Neural cell (in vitro differentiated cells): ENCODE results near the gene MAPRE3. TPM values are rescaled to one million over a fixed set of nuclear protein-coding genes. Genes with fewer than 3 reads are reported as not detected.

Source experiments
- H2AFZ ChIP-seq: fragments of 200-600, 300-800 bp; sonication (generic), shearing (Covaris generic); 2 replicates; pipeline ENCODE4 v1.6.0; 2014; ENCODE audit warnings: low read depth, mild to moderate bottlenecking, antibody characterized with exemption, low read length, moderate library complexity
- H3F3A ChIP-seq: fragments of 200-600 bp; shearing (Covaris generic); 2 replicates; pipeline ENCODE4 v1.6.1; 2016; ENCODE audit warnings: mild to moderate bottlenecking, moderate library complexity, mixed read lengths, antibody characterized with exemption, low read length; ENCODE audit not compliant: insufficient read depth, poor library complexity, severe bottlenecking
- H3K27ac ChIP-seq: fragments of 200-600, 300-800 bp; sonication (generic), shearing (Covaris generic); 2 replicates; pipeline ENCODE4 v1.5.1; 2014; ENCODE audit warnings: mild to moderate bottlenecking, low read length, moderate library complexity
- H3K27me3 ChIP-seq: fragments of 300-800, 200-600 bp; sonication (generic), shearing (Covaris generic); 2 replicates; pipeline ENCODE4 v1.6.0; 2014; ENCODE audit warnings: mild to moderate bottlenecking, low read depth, low read length, moderate library complexity; ENCODE audit not compliant: insufficient read depth
- H3K36me3 ChIP-seq: fragments of 300-800, 200-600 bp; sonication (generic), shearing (Covaris generic); 2 replicates; pipeline ENCODE4 v1.5.1; 2014; ENCODE audit warnings: mild to moderate bottlenecking, antibody characterized with exemption, low read length, moderate library complexity; ENCODE audit not compliant: insufficient read depth
- H3K4me2 ChIP-seq: fragments of 300-800, 200-600 bp; sonication (generic), shearing (Covaris generic); 2 replicates; pipeline ENCODE4 v1.6.0; 2014; ENCODE audit warnings: mild to moderate bottlenecking, low read length
- H3K4me3 ChIP-seq: fragments of 300-800, 200-600 bp; sonication (generic), shearing (Covaris generic); 2 replicates; pipeline ENCODE4 v1.5.1; 2014; ENCODE audit warnings: mild to moderate bottlenecking, low read length, moderate library complexity
- H3K79me2 ChIP-seq: fragments of 200-600 bp; shearing (Covaris generic); replicated peaks from 2 replicates; pipeline ENCODE4 v1.6.0; 2014; ENCODE audit warnings: mild to moderate bottlenecking, low read length, moderate library complexity; ENCODE audit not compliant: insufficient read depth
- H3K9ac ChIP-seq: fragments of 300-800, 200-600 bp; sonication (generic), shearing (Covaris generic); 2 replicates; pipeline ENCODE4 v1.6.1; 2016; ENCODE audit warnings: mild to moderate bottlenecking, low read length, mixed read lengths
- H3K9me2 ChIP-seq: fragments of 200-600 bp; shearing (Covaris generic); 2 replicates; pipeline ENCODE4 v1.6.1; 2016; ENCODE audit warnings: mild to moderate bottlenecking, low read length, mixed read lengths; ENCODE audit not compliant: insufficient read depth
- H3K9me3 ChIP-seq: fragments of 200-600, 300-800 bp; sonication (generic), shearing (Covaris generic); 2 replicates; pipeline ENCODE4 v1.6.1; 2016; ENCODE audit warnings: mild to moderate bottlenecking, mixed run types, low read length, moderate library complexity, mixed read lengths
- H4K20me1 ChIP-seq: fragments of 200-600 bp; shearing (Covaris generic); 2 replicates; pipeline ENCODE4 v1.6.1; 2016; ENCODE audit warnings: mild to moderate bottlenecking, mixed run types; ENCODE audit not compliant: insufficient read depth
- CTCF ChIP-seq: fragments of 450-650 bp; IDR thresholded peaks from 2 replicates; pipeline ENCODE4 v1.5.1; 2014; ENCODE audit warnings: antibody characterized with exemption, mild to moderate bottlenecking, moderate library complexity; ENCODE audit not compliant: poor library complexity, severe bottlenecking
- EP300 ChIP-seq: fragments of 450-650 bp; conservative IDR thresholded peaks from 2 replicates; pipeline ENCODE4 v1.6.1; 2014; ENCODE audit warnings: antibody characterized with exemption, mild to moderate bottlenecking, moderate library complexity; ENCODE audit not compliant: poor library complexity, severe bottlenecking
- EZH2 ChIP-seq: fragments of 200-600, 300-800 bp; shearing (Covaris generic), sonication (generic); IDR thresholded peaks from 2 replicates; pipeline ENCODE4 v1.6.1; 2014; ENCODE audit warnings: antibody characterized with exemption, low read length, borderline replicate concordance, mild to moderate bottlenecking; ENCODE audit not compliant: insufficient read depth, poor library complexity, severe bottlenecking
- MXI1 ChIP-seq: fragments of 450-650 bp; conservative IDR thresholded peaks from 2 replicates; pipeline ENCODE4 v1.6.1; 2014; ENCODE audit warnings: antibody characterized with exemption, mild to moderate bottlenecking; ENCODE audit not compliant: poor library complexity, severe bottlenecking
- POLR2AphosphoS5 ChIP-seq: IDR thresholded peaks from 2 replicates; pipeline ENCODE4 v1.6.1; 2012
- RAD21 ChIP-seq: fragments of 450-650 bp; conservative IDR thresholded peaks from 2 replicates; pipeline ENCODE4 v1.6.1; 2014; ENCODE audit warnings: antibody characterized with exemption, mild to moderate bottlenecking, moderate library complexity
- REST ChIP-seq: IDR thresholded peaks from 2 replicates; pipeline ENCODE4 v1.6.1; 2012; ENCODE audit warnings: borderline replicate concordance
- SMC3 ChIP-seq: fragments of 450-650 bp; conservative IDR thresholded peaks from 2 replicates; pipeline ENCODE4 v1.6.1; 2014; ENCODE audit warnings: antibody characterized with exemption, mild to moderate bottlenecking, moderate library complexity; ENCODE audit not compliant: poor library complexity
- TAF1 ChIP-seq: IDR thresholded peaks from 2 replicates; pipeline ENCODE4 v1.6.1; 2012; ENCODE audit warnings: low read depth
- polyA plus RNA-seq: library from polyadenylated mRNA; depleted of rRNA; stranded (reverse); fragments of >200 nt; gene quantifications from 2 replicates; pipeline ENCODE4 v1.2.3, GENCODE V29; 2014

MAPRE3 gene
- polyA plus RNA-seq, 1 donor from 2014 or later: 69.2 TPM

- H3K79me2 ChIP-seq: peaks cover 31% of the 10 kb centered on the region
- H3F3A ChIP-seq: no peaks in the 10 kb centered on the region
- H3K27me3 ChIP-seq: no peaks in the 10 kb centered on the region
- no peaks in the 10 kb centered on the region for H3K9me3 ChIP-seq
- no peaks in the 10 kb centered on the region for H4K20me1 ChIP-seq
- TF ChIP-seq TAF1 (no peak), RAD21 (no peak), MXI1 (no peak), SMC3 (no peak), REST (no peak), CTCF (no peak), EP300 (no peak), POLR2AphosphoS5 (no peak), EZH2 (no peak)
- H3K4me3 ChIP-seq: no peak overlapping the region
- no peak overlapping the region for H3K27ac ChIP-seq
- peaks cover 11% of the 10 kb centered on the region for H3K36me3 ChIP-seq
- H2AFZ ChIP-seq: no peak overlapping the region
- no peak overlapping the region for H3K9ac ChIP-seq
- no peak overlapping the region for H3K4me2 ChIP-seq
- no peaks in the 10 kb centered on the region for H3K9me2 ChIP-seq
Observed at GRCh38 chr2:26924731-26925099, 45.7 kb upstream of the MAPRE3 start.

GRCh38 chr2:26925100-26925791 is 45.2 kb upstream of the MAPRE3 start:
- H3K79me2 ChIP-seq: peaks cover 27% of the 10 kb centered on the region
- H3K4me3 ChIP-seq: no peak overlapping the region
- no peak overlapping the region for H3K4me2 ChIP-seq
- no peaks in the 10 kb centered on the region for H3K27me3 ChIP-seq
- H4K20me1 ChIP-seq: no peaks in the 10 kb centered on the region
- no peak for TF ChIP-seq RAD21
- TF ChIP-seq REST: no peak
- no peak for TF ChIP-seq CTCF
- no peak for TF ChIP-seq POLR2AphosphoS5
- TF ChIP-seq TAF1: no peak
- no peak for TF ChIP-seq MXI1
- no peak for TF ChIP-seq SMC3
- no peak for TF ChIP-seq EZH2
- no peak for TF ChIP-seq EP300
- H3K9me3 ChIP-seq: no peaks in the 10 kb centered on the region
- no peaks in the 10 kb centered on the region for H3K9me2 ChIP-seq
- no peak overlapping the region for H3K27ac ChIP-seq
- H2AFZ ChIP-seq: no peak overlapping the region
- no peaks in the 10 kb centered on the region for H3F3A ChIP-seq
- H3K9ac ChIP-seq: no peak overlapping the region
- H3K36me3 ChIP-seq: peaks cover 11% of the 10 kb centered on the region
